Activated naive CD8-positive, alpha-beta T cell treated with anti-CD3 and anti-CD28 coated beads for 36 hours (primary cell): ENCODE measurements around the gene FNDC1. TPM values are rescaled to one million over a fixed set of nuclear protein-coding genes. Genes with fewer than 3 reads are reported as not detected.
A peak's percentile ranks its signal among the peaks of the same experiment; 100 is the strongest.

ENCODE experiments used
- DNase-seq: peaks from one replicate; pipeline ENCODE4 v3.0.0; 2021
- H3K27ac Mint-ChIP-seq: one replicate; pipeline ENCODE4 v1.8.0; 2022; ENCODE audit warnings: mild to moderate bottlenecking, moderate library complexity, mixed read lengths
- H3K27me3 Mint-ChIP-seq: one replicate; pipeline ENCODE4 v1.8.0; 2022; ENCODE audit warnings: mild to moderate bottlenecking, mixed read lengths
- H3K36me3 Mint-ChIP-seq: one replicate; pipeline ENCODE4 v1.8.0; 2021; ENCODE audit warnings: mild to moderate bottlenecking, mixed read lengths
- H3K4me1 Mint-ChIP-seq: one replicate; pipeline ENCODE4 v1.8.0; 2021; ENCODE audit warnings: mixed read lengths
- H3K4me3 Mint-ChIP-seq: one replicate; pipeline ENCODE4 v1.8.0; 2022; ENCODE audit warnings: mild to moderate bottlenecking, moderate library complexity, mixed read lengths
- H3K9me3 Mint-ChIP-seq: one replicate; pipeline ENCODE4 v1.8.0; 2022; ENCODE audit warnings: mixed read lengths
- total RNA-seq, 2 experiments: library from RNA; stranded (reverse); gene quantifications; one replicate each; pipeline ENCODE4 v1.2.3, GENCODE V29; 2021

FNDC1 gene
- total RNA-seq, 2 experiments from 2014 or later, result 0.04 TPM; not detected in 1

DNA sequence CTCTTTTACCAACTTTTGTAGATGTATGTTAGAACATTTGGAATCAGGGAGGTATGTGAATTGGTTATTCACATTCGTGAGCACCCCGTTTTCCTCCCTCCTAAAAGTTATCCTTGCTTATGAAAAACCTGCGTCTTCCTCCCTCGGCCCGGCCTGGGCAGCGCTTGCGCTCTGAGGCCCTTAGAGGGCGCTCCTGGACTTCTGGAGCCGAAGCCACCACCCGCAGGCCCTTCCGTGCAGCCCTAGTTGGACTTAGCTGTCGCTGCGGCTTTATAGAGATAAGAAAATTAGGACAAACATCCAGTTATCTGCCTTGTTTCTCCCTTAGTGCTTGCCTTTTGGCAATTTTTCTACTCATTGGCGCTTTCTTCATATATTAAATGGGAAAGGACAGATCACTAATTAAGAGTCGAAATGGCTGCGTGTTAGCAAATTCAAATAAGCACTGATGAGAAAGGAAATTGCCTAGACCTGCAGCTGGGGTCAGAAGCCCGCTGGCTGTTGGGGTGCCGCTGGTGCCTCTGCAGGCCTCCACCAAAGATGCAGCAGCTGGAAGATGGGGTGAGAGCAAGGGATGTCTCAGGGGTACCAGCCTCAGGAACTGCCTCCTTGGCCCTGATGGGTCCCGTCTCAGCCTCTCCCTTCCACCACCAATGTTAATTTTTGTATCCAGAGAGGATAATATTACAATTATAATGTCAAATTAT, 5.2 kb downstream of the FNDC1 start:
- Mint-ChIP-seq H3K9me3 (no peaks in the 10 kb centered on the region), H3K36me3 (no peaks in the 10 kb centered on the region), H3K4me1 (peaks cover 4% of the 10 kb centered on the region), H3K27me3 (peaks cover 54% of the 10 kb centered on the region), H3K4me3 (peak overlapping the region; percentile 35), H3K27ac (no peak overlapping the region)
- peak; percentile 73 for DNase-seq

DNA sequence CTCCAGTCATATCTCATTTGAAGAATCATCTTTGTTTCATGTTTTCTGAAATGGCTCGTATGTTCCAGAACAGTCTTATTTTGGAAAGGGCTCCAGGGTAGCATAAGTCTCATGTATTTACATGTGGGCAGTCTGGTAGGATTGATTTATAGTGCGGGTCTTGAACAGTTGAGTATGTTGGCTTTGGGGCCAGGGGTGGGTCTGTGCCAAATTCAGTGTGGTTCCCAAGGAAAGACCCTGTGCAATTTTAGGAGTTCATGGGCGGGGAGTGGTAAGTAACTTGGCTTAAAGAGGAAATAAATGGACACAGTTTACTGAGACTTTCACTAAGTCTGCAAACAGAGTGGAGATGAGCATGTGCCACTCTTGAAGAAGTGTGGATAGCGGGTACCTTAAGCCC, 7.7 kb downstream of the FNDC1 start:
- H3K9me3 Mint-ChIP-seq, result no peaks in the 10 kb centered on the region
- peaks cover 10% of the 10 kb centered on the region for H3K4me1 Mint-ChIP-seq
- no peaks in the 10 kb centered on the region for H3K36me3 Mint-ChIP-seq
- H3K4me3 Mint-ChIP-seq, result no peak overlapping the region
- H3K27ac Mint-ChIP-seq, result no peak overlapping the region
- no peak for DNase-seq
- peaks cover 32% of the 10 kb centered on the region for H3K27me3 Mint-ChIP-seq

DNA sequence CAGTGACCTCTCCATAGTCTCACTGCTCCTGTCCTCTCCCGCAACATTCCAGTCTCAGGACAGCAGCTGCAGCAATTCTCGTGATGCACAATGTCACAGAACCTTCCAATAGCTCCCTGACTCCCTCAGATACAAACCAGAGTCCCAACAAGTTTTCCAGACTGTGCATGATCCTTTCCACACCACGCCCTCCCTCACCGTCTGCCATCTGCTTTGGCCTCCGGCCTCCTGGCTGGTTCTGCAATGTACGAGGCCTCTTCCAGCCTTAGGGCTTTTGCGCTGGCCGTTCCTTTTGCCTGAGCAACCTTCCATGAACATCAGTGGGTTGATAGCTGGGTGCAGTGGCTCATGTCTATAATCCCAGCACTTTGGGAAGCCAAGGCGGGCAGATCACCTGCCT, 9.6 kb downstream of the FNDC1 start:
- Mint-ChIP-seq H3K4me1 (peaks cover 10% of the 10 kb centered on the region), H3K27me3 (peaks cover 20% of the 10 kb centered on the region)
- DNase-seq, result no peak

DNA sequence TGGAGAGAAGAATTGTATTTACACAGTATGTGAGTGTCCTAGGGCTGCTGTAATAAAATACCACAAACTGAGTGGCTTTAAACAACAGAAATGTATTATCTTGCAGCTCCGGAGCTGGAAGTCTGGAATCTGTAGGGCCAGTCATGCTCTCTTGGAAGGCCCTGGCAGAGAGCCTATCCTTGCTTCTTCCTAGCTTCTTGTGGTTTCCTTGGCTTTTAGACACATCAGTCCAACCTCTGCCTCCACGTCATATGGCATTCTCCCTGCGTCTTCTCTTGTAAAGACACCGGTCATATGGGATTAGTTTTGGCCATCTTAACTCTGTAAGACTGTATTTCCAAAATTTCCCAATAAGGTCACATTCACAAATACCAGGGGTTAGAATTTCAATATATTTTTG, 10.8 kb downstream of the FNDC1 start:
- Mint-ChIP-seq H3K9me3 (no peaks in the 10 kb centered on the region), H3K36me3 (no peaks in the 10 kb centered on the region), H3K4me3 (no peak overlapping the region), H3K27ac (no peak overlapping the region), H3K4me1 (peaks cover 6% of the 10 kb centered on the region), H3K27me3 (peaks cover 12% of the 10 kb centered on the region)
- no peak for DNase-seq

More for the DNA sequence above, 9.6 kb downstream of the FNDC1 start:
- H3K27ac Mint-ChIP-seq, result no peak overlapping the region
- H3K36me3 Mint-ChIP-seq, result no peaks in the 10 kb centered on the region
- no peaks in the 10 kb centered on the region for H3K9me3 Mint-ChIP-seq
- no peak overlapping the region for H3K4me3 Mint-ChIP-seq

DNA sequence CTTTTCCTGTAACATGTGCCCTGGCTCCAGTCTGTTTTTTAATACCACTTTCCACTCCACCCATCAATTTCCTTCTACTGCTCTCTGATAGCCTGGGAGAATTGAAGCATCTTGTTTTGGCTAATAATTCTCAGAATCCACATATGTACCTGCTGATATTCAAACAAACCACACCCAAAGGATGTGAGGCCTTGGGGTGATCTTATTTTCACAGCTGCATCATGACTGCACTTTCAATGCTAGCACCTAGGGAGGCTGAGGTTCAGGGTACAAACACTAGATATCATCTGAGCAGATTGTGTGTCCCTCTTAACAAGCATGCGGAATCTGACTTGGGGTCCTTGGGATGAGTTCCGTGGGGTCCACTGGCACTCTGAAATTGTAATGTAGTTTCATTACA, 12.7 kb downstream of the FNDC1 start:
- Mint-ChIP-seq H3K4me1 (peaks cover 6% of the 10 kb centered on the region), H3K4me3 (no peak overlapping the region), H3K27me3 (peaks cover 7% of the 10 kb centered on the region), H3K36me3 (no peaks in the 10 kb centered on the region), H3K27ac (no peak overlapping the region), H3K9me3 (no peaks in the 10 kb centered on the region)
- DNase-seq, result no peak

DNA sequence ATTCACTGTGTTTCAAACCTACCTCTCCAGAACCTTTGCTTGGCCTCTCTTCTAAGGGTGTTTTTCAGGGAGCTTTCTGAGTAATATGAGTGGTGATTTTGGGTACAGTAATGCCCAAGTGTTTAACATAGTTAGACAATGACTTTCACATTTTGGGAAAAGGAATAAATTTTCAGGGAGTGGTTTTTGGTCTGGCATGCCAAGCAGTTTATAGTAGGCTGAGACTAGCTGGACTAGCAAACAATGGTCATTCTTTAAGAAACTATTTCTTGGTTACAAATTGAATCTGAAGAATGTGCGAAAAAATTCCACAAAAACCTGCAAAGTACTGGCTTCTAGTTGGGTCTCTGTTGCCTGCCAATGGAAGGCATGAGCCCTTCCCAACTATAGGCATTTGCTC, 15.4 kb downstream of the FNDC1 start:
- no peak overlapping the region for H3K4me3 Mint-ChIP-seq
- H3K36me3 Mint-ChIP-seq, result no peaks in the 10 kb centered on the region
- no peak overlapping the region for H3K27ac Mint-ChIP-seq
- H3K4me1 Mint-ChIP-seq, result peaks cover 6% of the 10 kb centered on the region
- no peak for DNase-seq
- peaks cover 12% of the 10 kb centered on the region for H3K27me3 Mint-ChIP-seq
- H3K9me3 Mint-ChIP-seq, result no peaks in the 10 kb centered on the region

DNA sequence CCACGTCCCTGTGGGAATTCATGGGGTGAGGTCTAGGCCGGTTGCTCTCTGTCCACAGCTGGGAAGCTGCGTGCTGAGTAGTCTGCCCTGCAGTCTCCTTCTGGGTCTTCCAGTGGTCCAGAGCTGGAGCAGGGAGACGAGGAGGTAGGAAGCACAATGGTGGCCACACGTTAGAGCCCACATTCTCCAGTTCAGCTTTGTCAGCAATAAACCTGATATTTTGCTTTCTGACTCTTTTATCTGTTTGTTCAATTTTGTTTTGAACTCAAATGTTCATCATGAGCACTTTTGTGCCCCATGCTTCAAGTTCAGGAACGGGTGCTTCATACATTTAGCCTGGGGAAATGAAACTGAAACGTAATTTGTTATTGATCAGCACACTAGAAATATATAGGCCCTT, 21.3 kb downstream of the FNDC1 start:
- H3K27me3 Mint-ChIP-seq, result peaks cover 10% of the 10 kb centered on the region
- no peak overlapping the region for H3K4me3 Mint-ChIP-seq
- H3K36me3 Mint-ChIP-seq, result no peaks in the 10 kb centered on the region
- no peaks in the 10 kb centered on the region for H3K9me3 Mint-ChIP-seq
- no peak for DNase-seq
- H3K4me1 Mint-ChIP-seq, result no peaks in the 10 kb centered on the region
- H3K27ac Mint-ChIP-seq, result no peak overlapping the region

DNA sequence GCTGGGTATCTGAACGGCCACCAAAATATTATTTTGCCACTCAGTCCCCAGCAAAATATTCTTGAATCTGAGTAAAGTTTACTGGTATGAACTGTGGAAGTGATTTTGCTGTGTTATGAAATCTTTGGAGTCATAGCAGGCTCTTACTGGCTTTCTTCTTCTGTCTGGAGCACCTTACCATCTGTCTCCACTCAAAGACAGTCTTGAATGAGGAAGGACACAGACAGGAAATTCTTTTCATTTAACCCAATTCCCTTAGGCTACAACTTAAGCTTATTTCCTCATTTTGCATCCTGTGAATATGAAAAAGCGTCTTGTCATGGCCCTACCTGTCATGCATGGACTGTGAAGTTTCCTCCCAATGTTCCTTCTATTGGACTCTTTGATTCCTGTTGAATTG, 24.7 kb downstream of the FNDC1 start:
- Mint-ChIP-seq H3K27ac (no peak overlapping the region), H3K36me3 (no peaks in the 10 kb centered on the region), H3K27me3 (peaks cover 10% of the 10 kb centered on the region), H3K4me3 (no peak overlapping the region), H3K4me1 (no peaks in the 10 kb centered on the region), H3K9me3 (no peaks in the 10 kb centered on the region)
- DNase-seq, result no peak

DNA sequence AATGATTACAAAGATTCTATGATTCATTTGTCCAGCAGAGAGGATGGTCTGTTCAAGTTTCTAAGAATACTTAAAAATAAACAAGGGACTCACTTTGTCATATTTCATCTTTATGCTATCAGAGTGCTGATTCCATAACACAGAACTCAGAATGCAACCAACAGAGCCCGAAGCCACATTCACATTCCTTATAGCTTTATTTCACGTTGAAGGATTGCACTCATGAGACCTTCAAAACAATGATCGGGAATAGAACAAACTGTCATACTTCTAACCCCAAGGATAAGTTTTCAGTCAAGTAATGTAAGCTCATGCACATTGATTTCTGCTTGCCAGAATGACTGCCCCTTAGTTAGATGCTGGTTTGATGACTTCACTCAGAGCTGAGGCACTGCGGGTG, 25.2 kb downstream of the FNDC1 start:
- DNase-seq, result no peak
- no peaks in the 10 kb centered on the region for H3K4me1 Mint-ChIP-seq
- H3K9me3 Mint-ChIP-seq, result no peaks in the 10 kb centered on the region
- no peak overlapping the region for H3K27ac Mint-ChIP-seq
- no peak overlapping the region for H3K4me3 Mint-ChIP-seq
- H3K36me3 Mint-ChIP-seq, result no peaks in the 10 kb centered on the region
- H3K27me3 Mint-ChIP-seq, result peaks cover 6% of the 10 kb centered on the region

DNA sequence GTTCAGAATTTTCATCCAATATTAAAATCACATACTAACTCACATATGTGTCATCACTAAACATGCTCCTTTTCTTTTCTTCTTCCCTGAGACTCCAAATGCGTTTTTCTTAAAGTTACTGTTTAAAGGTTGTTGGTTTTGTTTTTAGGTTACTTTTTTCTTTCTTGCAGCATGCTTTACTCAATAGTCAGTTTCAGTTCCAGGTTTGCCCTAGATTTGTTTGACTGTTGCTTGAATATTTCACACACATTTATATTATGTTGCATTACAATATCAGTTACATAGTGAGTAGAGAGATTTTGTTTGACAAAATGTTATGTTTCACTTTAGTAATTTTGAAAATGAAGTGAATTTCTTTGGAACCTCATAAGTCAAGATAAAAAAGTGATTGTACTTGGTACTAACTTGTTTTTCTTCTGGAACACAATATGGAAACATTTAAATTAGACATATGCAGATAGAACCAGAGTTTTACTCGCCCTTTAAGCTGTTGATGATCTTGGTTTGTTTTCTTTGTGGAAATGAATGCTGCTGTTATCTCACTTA, 27.3 kb downstream of the FNDC1 start:
- Mint-ChIP-seq H3K27ac (no peak overlapping the region), H3K4me1 (no peaks in the 10 kb centered on the region), H3K36me3 (no peaks in the 10 kb centered on the region), H3K27me3 (peaks cover 3% of the 10 kb centered on the region), H3K9me3 (no peaks in the 10 kb centered on the region), H3K4me3 (no peak overlapping the region)
- no peak for DNase-seq

DNA sequence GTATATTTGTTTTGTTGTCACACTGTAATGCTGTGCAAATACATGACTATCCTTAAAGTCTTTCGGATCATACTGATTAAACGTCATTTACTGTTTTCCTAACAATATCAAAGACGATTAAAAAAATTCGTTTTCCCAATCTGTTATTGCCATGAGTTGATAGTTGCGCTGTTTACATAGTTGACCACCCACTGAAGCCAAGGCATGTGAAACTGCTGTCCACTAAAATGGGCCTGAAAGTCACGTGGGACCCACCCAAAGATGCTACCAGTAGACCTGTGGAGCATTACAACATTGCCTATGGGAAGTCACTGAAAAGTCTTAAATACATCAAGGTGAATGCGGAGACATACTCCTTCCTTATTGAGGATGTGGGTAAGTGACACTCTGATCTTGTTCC, 28.1 kb downstream of the FNDC1 start:
- no peaks in the 10 kb centered on the region for H3K36me3 Mint-ChIP-seq
- no peak overlapping the region for H3K4me3 Mint-ChIP-seq
- no peaks in the 10 kb centered on the region for H3K9me3 Mint-ChIP-seq
- H3K27me3 Mint-ChIP-seq, result peaks cover 3% of the 10 kb centered on the region
- no peak for DNase-seq
- no peak overlapping the region for H3K27ac Mint-ChIP-seq
- H3K4me1 Mint-ChIP-seq, result no peaks in the 10 kb centered on the region

DNA sequence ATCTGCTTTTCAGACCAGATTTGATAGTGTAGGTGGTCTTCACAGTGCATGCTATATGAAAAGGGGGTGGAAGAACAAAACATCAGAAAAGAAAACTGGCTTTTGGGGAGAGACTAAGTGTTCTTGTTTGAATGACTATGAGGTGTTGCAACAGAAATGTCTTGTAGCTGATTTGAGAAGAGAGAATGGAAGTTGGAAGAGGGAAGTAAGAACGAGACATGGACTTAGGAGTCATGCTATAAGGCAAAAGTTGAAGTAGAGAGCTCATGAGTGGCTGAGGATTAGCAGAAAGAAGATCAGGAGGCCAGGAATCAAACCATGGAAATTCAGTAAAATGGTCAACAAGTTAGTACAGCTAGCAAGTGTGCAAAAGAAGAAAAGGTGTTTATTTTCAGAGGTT, 32.1 kb downstream of the FNDC1 start:
- H3K4me1 Mint-ChIP-seq, result no peaks in the 10 kb centered on the region
- H3K27ac Mint-ChIP-seq, result no peak overlapping the region
- no peak overlapping the region for H3K4me3 Mint-ChIP-seq
- no peak for DNase-seq
- no peaks in the 10 kb centered on the region for H3K9me3 Mint-ChIP-seq
- no peaks in the 10 kb centered on the region for H3K36me3 Mint-ChIP-seq
- H3K27me3 Mint-ChIP-seq, result peaks cover 3% of the 10 kb centered on the region

DNA sequence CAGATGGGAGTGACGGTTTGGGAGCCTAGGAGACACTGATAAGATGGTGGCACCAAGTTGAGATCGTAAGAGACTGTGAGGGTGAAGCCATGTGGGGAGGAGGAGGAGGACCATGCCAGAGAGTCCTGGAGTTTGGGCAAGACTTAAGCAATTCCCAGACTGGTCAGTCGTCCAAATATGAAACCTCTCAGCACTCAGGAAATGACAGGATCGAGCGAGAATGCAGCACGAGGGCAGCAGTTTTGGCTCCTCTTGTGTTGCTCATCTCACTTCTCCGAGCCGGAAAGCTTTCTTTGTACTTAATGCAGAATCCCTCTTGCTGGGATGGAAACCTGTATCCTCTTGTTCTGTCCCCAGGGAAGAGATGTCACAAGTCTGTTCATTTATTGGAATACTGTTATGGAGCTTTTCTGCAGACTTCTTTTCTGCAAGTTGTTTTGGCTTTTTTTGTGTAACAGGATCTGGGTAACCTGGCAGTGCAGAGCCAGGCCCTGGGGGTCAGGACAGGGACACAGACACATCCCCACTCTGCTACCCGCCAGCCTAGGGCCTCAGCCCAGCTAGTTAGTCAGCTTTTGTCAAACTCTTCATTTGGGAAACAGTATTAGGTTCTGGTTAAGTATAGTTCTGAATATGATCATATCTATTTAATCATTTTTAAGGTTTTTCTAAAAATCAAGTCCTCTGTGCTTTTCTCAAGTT, 34.3 kb downstream of the FNDC1 start:
- H3K9me3 Mint-ChIP-seq, result no peaks in the 10 kb centered on the region
- H3K4me3 Mint-ChIP-seq, result no peak overlapping the region
- H3K4me1 Mint-ChIP-seq, result no peaks in the 10 kb centered on the region
- H3K36me3 Mint-ChIP-seq, result no peaks in the 10 kb centered on the region
- no peak overlapping the region for H3K27ac Mint-ChIP-seq
- DNase-seq, result no peak
- peaks cover 3% of the 10 kb centered on the region for H3K27me3 Mint-ChIP-seq

DNA sequence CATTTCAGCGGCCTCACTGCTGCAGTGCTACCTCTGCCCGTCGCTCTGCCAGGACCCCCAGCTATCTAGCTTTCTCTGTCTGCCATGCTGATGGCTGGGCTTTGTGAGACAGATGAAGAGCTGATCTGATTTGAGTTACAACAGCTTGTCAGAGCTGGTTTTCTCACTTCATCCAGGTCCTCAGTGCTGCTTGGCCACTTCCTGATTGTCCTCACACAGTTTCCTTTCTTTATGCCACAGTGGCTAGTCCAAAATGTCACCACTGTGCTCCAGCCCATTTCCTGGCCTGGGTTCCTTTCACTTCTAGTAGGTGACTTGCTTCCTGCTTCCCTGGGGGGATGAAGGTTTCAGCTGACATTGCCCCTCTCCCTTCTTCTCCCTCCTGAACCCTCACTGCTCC, 35.4 kb downstream of the FNDC1 start:
- no peaks in the 10 kb centered on the region for H3K36me3 Mint-ChIP-seq
- no peak overlapping the region for H3K4me3 Mint-ChIP-seq
- no peak overlapping the region for H3K27ac Mint-ChIP-seq
- H3K27me3 Mint-ChIP-seq, result peaks cover 2% of the 10 kb centered on the region
- no peak for DNase-seq
- H3K9me3 Mint-ChIP-seq, result no peaks in the 10 kb centered on the region
- H3K4me1 Mint-ChIP-seq, result no peaks in the 10 kb centered on the region

DNA sequence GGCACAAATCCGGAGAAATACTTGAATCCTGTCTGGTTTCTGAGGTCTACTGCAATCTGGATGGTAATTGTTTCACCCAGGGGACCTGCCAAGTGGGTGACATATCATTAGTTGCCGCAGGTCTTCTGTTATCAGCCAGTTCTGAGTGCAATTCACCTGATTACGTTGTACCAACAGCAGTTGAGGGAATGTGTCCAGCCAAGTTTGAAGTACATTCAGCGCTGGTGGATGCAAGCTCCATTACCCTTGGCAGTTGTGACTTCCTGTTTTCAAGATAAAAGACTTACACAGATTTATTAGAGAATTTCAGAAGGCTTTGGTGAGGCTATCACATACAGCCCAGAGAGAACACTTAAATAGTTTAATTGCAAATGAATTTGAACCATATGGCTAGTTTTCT, 42.8 kb downstream of the FNDC1 start:
- no peak overlapping the region for H3K4me3 Mint-ChIP-seq
- no peak overlapping the region for H3K27ac Mint-ChIP-seq
- no peaks in the 10 kb centered on the region for H3K9me3 Mint-ChIP-seq
- no peaks in the 10 kb centered on the region for H3K27me3 Mint-ChIP-seq
- no peaks in the 10 kb centered on the region for H3K36me3 Mint-ChIP-seq
- no peak for DNase-seq
- no peaks in the 10 kb centered on the region for H3K4me1 Mint-ChIP-seq
